Hippocampal formation (tissue), 2 donors: ENCODE data around the gene DRD2.

Experiments used
- DNase-seq, 2 donors: peaks; one replicate each; lab custom pipeline; 2025; lab: John Stamatoyannopoulos, UW

The DRD2 gene

GRCh38 chr11:113369411-113369810 is 105.8 kb downstream of the DRD2 start:
- no peak for DNase-seq

DNA sequence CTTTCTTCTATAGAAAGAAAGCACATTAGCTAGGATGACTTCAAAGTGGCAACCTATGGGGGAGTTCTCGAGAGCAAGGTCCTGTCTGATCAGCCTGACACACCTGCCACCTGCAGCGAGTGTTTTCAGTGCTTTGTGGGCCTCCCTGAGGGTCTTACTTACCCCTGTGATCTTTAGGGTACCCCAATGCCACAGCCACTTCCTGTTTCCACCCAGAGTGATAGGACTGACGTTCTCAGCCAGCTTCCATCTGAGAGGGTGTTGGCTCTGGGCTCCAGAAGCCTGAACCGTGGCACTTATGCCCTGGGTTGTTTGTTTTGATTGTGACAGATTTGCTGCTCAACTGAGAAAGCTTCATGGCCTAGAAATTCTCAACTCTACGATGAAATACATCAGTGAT is 109.3 kb downstream of the DRD2 start:
- DNase-seq, result no peak

DNA sequence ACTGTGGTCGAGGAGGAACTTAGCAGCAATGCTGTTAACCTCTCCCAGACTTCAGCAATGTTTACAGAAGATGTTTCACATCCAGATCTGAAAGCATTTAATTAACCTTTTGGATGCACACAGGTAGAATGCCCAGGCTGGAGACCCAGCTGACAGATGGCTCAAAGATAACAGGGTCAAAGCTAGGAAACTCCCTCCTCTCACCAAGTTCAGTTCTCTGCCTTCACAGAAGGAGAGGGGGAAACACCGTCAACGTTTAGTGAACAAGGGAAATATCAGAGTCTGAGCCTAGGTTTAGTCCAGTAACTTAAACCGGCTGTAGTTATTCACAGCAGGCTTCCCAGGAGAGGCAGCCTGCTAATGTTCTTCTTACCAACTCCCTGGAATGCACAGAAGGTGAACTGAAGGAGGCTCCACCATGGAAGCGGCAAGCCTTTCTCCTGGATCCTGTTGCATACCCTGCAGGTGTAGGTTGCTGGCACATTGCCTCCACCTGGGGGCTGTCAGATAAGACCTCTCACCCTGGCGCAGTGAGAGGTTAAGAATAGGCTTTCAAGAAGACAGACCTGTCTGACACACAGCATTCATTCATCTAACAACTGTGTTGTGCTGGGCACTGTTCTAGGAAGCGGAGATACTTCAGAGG is 111.1 kb downstream of the DRD2 start:
- no peak for DNase-seq

DNA sequence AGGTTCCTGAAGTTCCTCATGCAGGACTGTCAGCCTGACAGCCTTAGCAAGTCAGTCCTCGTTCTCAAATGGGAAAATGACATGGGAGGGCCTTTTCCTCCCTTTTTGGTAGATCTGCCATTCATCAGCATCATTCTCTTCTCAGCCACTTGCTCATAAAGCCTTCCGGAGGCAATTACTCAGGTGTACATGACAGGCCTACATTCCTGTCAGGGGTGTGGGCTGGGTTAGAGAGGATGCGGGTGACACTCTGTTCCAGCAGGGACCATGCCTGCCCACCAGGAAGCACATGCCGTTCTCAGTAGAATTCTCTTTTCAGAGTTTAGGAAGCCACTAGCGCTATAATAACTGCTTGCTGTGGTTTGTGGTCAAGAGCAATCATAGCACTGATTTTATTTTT is 111.8 kb downstream of the DRD2 start:
- DNase-seq, result no peak
